ENCODE data around the gene NDUFB8. TPM values are rescaled to one million over a fixed set of nuclear protein-coding genes. Genes with fewer than 3 reads are reported as not detected.
"Not testable (repeated sequence)": the region's sequence is repeated elsewhere in the genome, so short reads cannot be mapped to it uniquely, and the experiment has no call there.

Gene NDUFB8
- 251 and 267 TPM in 2 replicates for total RNA-seq (2014; rRNA removed; shearing (Covaris generic))

DNA sequence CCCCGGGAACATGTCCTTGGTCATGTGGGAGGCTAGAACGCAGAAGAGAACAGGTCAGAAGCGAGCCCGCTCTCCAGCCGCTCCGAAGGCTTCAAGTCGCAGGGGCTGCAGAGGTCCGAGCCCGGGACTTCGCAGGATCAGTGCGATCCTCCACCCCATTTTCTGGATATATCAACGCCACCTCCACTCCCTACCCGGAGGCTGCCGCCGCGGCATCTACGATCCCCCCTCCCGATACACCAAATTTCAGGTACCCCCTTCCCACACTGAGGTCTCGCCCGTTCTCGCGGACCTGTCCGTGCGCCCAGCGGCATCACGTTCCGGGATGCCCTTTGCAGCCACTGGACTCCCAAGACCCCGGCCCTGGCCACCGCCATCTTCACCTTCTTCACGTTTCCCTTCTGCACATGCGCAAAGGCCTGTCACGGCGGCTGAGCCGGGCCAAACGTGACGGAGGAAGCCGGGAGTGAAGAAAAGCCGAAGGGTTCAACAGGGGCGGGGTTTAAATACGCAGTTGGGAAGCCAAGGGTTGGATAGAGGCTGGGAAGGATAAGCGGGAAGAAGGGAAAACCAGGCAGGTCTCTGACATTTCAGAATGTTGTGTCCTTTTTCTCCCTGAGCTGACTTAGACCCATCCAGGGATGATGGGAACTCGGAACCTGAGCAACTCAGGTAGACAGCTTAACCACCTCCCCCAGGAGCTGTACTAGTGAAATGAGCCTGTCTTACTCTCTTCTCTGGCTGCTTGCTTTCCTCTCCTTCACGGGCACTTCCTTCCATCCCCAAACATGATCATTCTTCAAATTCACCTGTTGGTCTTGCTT is at the start of gene NDUFB8:
NDUFB8 (minus strand) TSS at position 397 of the 824 bp plus-strand sequence; CDS start at position 377, 20 bp downstream.
- DNase-seq (ENCODE audit: low spot score) = peak; percentile 93
- in situ Hi-C loops (cut with HindIII; ENCODE audit: low sequenced_read_pairs) = no loop called here

DNA sequence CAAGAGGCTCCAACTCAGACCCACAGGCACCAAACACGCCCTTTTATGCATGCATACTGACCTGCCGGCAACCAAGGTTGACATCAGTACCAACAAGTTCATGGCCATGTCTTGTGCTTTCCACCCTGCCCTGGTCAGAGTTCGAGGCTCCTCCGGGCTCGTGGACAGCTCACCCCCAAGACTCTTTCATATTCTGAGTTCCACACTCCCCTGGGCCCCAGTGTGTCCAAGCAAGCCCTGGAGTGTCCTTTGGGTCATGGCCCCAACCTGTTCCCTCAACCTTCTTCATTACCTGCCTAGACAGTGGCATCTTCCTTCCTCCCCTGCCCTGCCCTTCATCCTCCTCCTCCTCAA is 46.6 kb upstream of the NDUFB8 start:
- DNase-seq (ENCODE audit: low spot score) = no peak
- in situ Hi-C loops (cut with HindIII; ENCODE audit: low sequenced_read_pairs) = no loop called here

DNA sequence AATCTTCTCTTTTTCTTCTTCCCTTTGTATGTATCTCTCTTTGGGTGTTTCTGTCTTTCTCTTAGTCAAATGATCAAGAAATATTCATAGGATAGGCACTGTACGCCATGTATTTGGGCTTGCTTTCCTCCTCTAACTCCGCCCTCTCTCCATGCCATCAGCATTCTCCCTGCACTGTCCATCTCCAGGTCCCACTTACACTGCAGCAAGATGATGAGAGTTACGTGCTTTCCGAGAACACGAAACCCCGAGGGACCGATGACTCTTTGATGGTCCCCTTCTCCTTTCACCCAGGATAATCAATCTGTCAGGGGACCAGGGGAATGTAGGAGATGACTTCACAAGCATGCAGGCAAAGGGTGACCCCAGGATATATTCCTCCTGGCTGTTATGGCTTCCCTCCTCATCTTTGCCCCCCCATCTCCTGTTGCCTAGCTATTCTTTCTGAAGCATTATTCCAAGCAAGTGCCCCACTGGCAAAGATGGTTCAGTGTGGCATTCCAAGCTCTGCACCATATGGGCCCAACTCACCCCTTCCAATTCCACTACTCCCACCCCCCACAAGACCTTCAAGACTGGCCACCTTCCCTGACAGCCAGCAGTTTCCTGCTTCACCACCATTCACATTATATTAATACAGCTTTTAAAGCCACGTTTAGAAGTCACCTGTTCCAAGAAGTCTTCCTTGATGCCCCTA is 46.1 kb upstream of the NDUFB8 start:
- DNase-seq (ENCODE audit: low spot score) = no peak
- in situ Hi-C loops (cut with HindIII; ENCODE audit: low sequenced_read_pairs) = no loop called here

DNA sequence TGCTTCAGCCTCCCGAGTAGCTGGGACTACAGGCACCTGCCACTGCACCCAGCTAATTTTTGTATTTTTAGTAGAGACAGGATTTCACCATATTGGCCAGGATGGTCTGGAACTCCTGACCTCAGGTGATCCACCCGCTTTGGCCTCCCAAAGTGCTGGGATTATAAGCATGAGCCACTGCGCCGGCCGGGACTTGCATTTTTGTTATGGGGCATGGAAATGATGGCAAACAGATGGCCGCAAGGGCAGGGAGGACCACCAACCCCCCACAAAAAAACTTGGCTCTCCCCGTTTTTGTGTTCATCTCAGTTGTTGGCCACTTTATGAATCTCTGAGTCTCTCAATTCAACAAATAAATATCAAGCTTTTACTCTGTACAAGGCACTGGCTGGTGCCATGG is 45.5 kb upstream of the NDUFB8 start:
- in situ Hi-C loops (cut with HindIII; ENCODE audit: low sequenced_read_pairs) = not testable (repeated sequence)

DNA sequence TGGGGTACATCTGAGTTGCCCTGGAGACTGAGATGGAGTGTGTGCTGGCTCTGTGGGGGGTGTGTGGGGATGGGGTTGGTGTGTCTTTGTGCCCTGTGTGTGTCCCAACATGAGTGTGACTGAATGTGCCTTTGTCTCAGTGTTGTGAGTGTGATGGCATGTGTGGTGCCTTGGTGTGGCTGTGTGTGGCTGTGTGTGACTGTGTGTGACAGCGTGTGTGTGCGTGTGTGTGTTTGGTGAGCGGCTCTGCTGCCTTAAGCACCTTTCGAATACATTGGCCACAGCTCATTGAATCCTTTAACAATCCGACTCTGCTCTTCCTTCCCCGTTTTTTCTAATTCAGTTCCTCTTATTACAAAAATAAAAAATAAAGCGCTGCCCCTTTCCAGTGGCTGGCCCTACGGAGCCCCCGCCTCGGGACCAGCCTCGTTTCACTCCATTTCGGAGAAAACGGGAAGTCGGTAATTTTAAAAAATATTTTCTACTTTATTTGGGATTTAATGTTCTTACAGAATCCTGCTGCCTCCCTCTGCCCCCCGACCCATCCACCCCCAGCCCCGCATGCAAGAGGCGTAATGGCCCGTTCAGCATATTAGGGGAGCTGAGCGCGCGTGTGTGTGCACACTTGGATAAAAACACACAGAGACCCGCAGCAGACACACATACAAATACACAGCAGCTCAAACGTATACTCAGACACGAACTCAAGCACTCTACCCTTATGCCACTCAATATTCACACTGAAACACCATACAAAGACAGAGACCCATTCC is 41.6 kb upstream of the NDUFB8 start:
- in situ Hi-C loops (cut with HindIII; ENCODE audit: low sequenced_read_pairs) = no loop called here
- DNase-seq (ENCODE audit: low spot score) = no peak

More for the DNA sequence above, 45.5 kb upstream of the NDUFB8 start:
- not testable (repeated sequence) for DNase-seq (ENCODE audit: low spot score)

DNA sequence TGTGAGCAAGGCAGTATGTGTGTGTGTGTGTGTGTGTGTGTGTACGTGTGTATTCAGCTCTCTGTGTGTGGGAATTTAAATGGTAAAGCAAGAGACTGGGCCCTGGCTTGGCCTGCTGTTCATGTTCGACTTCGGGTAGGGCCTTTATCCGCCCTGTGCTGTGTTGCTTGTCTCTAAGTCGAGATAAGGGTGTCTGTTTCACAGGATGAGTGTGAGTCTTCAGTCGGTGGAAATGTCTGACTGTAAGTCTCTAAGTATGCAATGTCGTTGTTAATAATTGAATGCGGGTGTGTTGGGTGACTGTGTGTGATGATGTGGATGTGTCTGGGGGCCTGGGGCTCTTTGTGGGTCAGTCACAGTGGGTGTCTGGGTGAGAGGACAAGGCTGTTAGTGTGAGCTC is 40.8 kb upstream of the NDUFB8 start:
- in situ Hi-C loops (cut with HindIII; ENCODE audit: low sequenced_read_pairs) = no loop called here
- DNase-seq (ENCODE audit: low spot score) = no peak

DNA sequence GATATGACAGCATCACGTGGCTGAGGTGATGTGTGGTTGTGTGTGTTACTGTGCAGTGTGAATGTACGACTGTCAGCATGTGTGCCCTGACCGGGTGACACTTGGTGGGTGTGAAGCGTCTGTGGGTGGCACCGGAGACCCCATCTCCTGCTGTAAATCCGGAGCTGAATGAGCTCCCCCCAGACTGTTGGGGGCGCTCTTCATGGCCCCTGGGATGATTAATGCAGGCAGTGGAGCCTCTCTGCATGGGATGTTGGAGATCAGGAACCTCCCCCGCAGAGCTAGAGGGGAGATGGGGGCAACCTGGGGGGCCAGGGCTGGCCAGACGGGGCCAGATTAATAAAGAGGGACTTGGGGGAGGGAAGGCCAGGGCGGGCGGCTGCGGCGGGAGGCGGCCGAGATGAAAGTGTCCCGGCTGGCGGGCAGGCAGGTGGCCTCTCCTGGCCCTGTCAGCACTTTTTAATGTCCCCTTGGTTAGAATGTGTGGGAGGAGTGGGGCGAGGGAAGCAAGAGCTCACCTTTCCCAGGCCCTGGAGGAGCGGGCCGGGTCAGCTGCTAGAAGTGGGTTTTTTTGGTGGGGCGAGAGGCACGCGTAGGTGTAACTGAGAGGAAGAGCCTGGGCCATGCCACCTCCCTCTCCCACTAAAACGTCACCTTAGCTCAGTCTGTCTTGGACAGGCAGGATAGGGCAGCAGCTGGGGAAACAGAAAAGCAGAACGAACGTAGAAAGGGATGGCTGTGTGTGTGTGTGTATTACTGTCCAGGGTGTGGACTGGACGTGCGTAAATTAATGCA is 40.2 kb upstream of the NDUFB8 start:
- in situ Hi-C loops (cut with HindIII; ENCODE audit: low sequenced_read_pairs) = no loop called here
- DNase-seq (ENCODE audit: low spot score) = no peak

DNA sequence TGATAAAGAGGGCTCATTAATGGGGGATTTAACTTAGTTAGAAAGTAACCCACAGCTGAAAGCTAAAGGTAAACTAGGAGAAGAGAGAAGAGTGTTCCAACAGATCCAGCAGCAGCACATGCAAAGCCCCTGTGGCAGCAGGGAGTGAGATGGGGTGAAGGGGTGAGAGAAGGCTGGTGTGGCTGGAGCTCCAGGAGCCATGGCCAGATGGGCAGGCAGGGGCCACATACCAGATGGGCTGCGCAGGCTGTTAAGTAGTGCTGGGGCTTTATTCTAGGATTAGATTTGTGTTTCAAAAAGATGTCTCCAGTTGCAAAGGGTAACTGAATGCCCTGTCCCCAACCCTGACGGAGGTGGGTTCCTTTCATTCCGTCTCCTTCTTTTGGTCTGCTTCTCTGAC is 39.2 kb upstream of the NDUFB8 start:
- no peak for DNase-seq (ENCODE audit: low spot score)
- in situ Hi-C loops (cut with HindIII; ENCODE audit: low sequenced_read_pairs) = no loop called here

DNA sequence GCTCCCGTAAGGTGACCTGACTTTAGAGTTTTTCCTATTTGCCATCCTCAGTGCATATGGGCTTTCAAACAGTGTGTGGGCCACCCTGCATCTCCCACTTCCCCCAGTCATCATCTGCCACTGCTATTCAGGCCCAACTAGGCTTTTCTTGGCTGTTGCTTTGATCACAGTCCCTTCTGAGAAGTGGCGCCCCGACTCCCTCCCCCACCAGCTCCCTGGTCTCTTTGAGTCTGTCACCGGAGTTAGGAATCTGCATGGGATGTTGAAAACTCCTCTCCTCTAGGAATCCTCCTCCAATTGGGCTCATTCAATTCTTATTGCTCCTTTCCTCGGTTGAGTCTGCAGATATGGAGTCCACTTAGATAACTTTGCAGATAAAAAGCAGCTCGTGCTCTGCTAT is 38.2 kb upstream of the NDUFB8 start:
- in situ Hi-C loops (cut with HindIII; ENCODE audit: low sequenced_read_pairs) = no loop called here
- DNase-seq (ENCODE audit: low spot score) = no peak

DNA sequence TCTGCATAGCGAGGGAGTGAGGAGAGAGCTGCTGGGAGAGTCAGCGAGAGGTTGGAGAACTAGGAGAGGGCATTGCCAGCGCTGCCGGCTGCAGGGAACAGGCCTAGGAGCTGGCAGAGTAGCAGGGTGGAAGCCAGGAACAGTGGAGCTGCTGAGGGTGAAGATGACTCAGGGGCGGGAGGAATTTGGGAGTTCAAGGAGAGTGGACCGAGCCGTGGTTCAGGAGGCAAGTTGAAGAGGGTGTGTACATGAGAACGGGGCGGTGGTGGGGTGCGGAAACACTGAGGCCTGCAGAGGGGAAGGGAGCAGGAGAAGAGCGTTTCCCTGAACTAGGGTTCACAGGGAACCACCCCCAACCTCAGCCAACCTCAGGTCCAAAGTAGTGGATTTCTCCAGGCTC is 37.6 kb upstream of the NDUFB8 start:
- no peak for DNase-seq (ENCODE audit: low spot score)
- in situ Hi-C loops (cut with HindIII; ENCODE audit: low sequenced_read_pairs) = no loop called here

DNA sequence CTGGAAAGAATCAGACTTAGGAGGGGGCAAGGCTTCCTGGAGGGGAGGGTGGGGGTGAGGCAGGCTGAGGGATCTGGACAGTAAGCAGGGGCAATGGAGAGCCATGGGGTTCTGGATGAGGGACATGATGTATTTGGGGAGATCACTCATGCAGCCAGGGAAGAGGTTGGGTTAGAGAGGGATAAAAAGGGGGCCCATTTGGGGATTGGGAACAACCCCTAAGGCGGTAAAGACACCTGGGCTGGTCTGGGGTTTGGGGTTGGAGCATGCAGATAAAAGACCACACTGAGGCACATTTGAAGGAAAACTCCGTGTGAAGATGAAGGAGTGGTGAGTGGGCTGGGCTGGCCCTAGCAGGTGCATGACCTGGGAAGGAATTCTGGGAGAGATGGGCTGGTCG is 36.9 kb upstream of the NDUFB8 start:
- in situ Hi-C loops (cut with HindIII; ENCODE audit: low sequenced_read_pairs) = no loop called here
- DNase-seq (ENCODE audit: low spot score) = no peak

DNA sequence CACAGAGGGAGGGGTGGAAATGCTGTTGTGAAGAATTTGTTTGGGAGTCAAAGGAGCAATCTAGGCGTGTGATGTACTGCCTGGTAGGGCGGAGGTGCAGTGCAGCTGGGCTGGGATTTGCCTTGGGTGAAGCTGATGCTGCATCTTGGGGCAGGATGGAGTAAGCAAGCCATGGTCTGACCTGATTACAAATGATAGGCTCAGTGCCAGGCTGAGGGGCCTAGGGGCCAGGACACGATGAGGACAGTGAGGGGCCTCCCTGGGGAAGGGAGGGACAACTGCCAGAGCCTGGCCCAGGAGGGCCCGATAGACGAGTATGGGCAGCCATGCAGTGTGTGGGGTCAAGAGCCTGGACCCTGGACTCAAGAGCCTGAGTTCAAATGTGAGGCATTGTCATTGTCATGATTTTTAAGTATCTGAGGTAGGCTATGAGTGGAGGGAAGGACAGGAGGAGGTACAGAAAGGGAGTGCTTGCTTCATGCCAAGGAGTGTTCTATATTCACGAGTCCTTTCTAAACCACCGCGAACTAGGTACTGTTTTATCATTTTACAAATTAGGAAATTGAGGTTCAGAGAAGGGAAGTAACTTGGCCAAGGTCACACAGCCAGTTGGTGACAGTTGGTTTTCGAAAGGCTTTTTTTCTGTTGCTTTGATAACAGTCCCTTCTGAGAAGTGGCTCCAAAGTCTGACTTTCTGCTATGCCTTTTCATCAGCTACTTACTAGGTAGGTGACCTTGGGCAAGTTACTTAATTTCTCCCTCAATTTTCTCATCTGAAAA is 35.7 kb upstream of the NDUFB8 start:
- in situ Hi-C loops (cut with HindIII; ENCODE audit: low sequenced_read_pairs) = no loop called here

DNA sequence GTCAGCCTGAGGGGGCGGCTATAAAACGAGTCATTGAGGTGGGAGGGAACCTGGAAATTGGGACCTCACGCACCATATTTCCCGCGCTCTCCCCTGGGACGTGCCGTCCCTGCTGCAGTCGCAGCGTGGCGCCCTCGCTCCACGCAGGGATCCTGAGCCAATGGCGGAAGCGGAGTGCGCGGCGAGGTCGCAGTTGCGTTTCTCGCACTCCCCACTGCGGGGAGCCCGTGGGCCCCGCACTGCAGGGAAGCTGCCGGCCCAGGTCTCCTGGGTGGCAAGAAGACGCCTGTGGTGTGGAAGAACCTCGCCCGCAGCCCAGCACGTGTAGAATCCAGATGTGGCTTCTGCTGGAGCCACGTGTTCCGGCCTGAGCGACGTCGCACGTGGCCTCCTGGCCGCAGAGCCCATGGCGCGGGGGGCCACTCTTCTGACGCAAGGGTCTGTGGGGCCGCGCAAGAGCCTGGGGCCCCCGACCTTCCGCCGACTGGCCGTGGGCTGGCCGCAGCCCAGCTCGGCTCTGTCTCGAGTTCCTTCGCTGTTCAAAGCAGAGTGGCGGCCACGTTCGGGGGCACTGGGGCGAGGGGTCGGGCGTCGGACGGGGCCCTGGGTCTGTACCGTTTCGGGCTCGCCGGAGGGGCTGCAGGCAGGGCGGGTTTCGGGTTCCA is 32.5 kb upstream of the NDUFB8 start:
- DNase-seq (ENCODE audit: low spot score) = peak; percentile 17
- in situ Hi-C loops (cut with HindIII; ENCODE audit: low sequenced_read_pairs) = no loop called here

More for the DNA sequence above, 35.7 kb upstream of the NDUFB8 start:
- DNase-seq (ENCODE audit: low spot score) = no peak

DNA sequence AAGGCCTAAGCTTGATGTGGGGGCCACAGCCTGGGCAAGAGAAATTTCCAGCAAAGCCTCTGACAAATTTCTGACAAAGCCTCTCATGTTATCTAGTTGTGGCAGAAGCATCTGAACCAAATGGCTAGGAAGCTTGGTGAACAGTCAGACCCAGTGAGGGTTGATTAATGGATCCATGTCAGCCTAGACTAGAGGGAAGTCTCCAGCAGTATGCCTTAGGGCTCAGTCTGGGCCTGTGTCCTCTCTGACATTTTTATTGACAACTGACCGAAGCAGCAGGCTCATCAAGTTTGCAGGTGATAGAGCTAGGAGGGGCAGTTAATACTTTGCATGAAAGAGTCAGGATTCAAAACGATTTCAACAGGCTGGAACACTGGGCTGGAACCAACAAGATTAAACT is 31.3 kb upstream of the NDUFB8 start:
- in situ Hi-C loops (cut with HindIII; ENCODE audit: low sequenced_read_pairs) = no loop called here

DNA sequence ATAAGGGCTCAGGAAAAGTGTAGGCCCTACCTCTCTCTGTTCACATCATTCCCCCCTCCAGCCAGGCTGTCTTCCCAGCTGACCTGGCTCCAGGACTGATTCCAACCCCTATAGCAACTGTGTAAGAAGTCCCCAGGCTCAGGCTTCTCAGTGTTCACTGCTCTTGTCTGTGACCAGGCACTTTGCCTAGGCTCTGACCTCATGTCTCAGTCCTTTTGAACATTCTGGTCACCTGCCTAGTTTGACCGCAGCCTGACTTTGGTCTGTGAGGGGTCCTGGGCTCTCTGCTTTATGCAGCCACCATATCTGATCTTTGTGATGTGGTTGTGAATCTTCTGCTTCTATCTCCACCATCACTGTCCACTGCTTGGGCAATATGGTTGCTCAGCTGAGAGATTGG is 30.6 kb upstream of the NDUFB8 start:
- DNase-seq (ENCODE audit: low spot score) = no peak
- in situ Hi-C loops (cut with HindIII; ENCODE audit: low sequenced_read_pairs) = no loop called here

More for the DNA sequence above, 31.3 kb upstream of the NDUFB8 start:
- DNase-seq (ENCODE audit: low spot score) = no peak

DNA sequence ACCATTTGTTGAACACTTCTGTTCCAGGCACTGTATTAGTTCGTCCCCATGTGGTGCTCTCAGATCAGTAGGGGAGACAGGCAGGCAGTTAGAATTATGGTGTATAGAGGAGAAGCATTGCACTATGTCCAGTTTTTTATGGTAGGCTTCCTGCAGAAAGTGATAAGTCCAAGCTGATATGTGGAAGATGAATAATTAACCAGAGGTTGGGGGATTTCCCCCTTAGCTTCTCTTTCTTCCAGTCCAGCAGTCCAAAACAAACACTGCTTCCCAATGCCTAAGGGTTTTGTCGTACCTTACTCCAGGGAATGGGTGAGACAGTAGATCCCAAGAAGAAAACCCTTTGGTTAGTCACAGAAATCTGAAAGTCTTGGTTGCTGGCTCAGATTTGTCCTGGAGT is 25.2 kb upstream of the NDUFB8 start:
- DNase-seq (ENCODE audit: low spot score) = no peak
- in situ Hi-C loops (cut with HindIII; ENCODE audit: low sequenced_read_pairs) = no loop called here

DNA sequence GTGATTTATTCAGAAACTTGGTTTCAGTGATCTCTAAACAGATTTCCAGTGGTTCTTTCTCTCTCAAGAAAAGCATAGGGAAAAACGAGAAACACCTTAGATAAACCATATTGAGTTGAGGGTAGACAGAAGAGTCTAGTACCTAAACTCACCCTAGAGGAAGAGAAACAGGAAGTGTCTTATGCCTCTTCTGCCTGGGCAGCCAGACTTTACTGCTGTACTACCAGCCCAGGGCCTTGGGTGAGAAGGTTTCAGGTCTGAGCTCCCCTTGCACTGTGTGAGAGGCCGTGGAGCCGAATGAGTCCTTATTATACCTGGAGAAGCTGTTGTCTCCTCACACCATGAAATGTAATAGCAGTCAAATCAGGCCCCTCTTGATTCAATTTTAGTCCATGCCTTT is 24.3 kb upstream of the NDUFB8 start:
- in situ Hi-C loops (cut with HindIII; ENCODE audit: low sequenced_read_pairs) = no loop called here
- DNase-seq (ENCODE audit: low spot score) = no peak

DNA sequence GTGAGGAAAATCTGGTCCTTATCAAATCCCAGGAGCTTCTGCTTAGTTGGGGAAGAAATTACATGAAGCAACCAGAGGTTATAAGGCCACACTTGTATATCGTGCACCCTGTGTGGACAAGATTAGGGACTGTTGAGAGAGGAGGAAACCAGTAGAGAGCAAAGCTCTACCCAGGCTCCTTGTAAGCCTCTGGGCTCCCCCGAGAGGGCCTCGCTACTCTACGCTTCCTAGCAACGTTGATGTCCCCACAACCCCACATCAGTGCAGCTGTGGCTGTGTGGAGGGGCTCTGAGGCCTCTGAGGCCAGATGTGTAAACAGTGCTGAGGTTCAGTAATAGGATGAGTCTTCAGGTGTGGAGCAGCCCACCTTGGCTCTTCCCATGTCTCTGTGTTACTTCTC is 22.1 kb upstream of the NDUFB8 start:
- no peak for DNase-seq (ENCODE audit: low spot score)
- in situ Hi-C loops (cut with HindIII; ENCODE audit: low sequenced_read_pairs) = no loop called here
